Measurements from ENCODE around the gene PARP9.

DNA sequence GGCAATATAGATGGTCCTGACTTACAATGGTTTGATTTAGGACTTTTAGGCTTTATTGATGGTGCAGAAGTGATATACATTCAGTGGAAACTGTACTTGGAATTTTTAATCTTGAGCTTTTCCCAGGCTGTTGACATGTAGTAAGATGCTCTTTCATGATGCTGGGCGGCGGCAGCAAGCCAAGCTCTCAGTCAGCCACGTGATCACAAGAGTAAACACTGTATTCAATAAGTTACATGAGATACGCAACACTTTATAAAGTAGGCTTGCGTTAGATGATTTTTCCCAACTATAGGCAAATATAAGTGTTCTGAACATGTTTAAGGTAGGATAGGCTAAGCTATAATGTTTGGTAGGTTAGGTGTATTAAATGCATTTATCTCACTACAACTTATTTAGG lies 17.9 kb downstream of the PARP9 start:
- TF ChIP-seq SUZ12 (IDR thresholded peaks at IDR 0.05; ENCODE audit: extremely low read depth, insufficient read depth, insufficient read length) = no peak
- TF ChIP-seq YY1 (IDR thresholded peaks at IDR 0.05; ENCODE audit: insufficient read depth, insufficient read length) = no peak

Data from NT2/D1 (cell line).